HG02759 (cell line): Measurements from ENCODE around the gene EFCAB8.
"Not testable (repeated sequence)": the region's sequence is repeated elsewhere in the genome, so short reads cannot be mapped to it uniquely, and the experiment has no call there.

Source experiments
- ATAC-seq: cut with Tn5 transposase; IDR thresholded peaks from one replicate; pipeline ENCODE4 v1.9.1; 2021; ENCODE audit warnings: mild to moderate bottlenecking, moderate library complexity; ENCODE audit not compliant: unreplicated experiment

The EFCAB8 gene

DNA sequence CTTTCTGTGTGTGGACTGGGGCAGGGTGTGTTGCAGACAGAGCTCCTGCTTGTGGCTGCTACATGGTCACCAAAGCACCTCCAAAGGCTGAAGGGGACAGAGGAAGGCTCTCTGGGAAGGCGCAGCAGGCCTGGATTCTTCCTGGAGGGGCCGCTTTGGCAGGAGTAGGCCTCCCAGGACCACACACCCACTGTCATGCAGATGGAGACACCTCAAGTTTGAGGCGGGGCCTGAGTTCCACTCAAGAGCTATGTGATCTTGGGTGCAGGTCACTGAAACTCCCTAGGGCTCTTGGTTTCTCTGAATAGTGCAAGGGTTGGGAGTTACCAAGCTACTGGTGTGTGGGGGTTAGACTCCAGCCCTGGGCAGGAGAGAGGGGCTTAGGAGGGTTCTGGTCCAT lies 27.9 kb downstream of the EFCAB8 start:
- no peak for ATAC-seq

DNA sequence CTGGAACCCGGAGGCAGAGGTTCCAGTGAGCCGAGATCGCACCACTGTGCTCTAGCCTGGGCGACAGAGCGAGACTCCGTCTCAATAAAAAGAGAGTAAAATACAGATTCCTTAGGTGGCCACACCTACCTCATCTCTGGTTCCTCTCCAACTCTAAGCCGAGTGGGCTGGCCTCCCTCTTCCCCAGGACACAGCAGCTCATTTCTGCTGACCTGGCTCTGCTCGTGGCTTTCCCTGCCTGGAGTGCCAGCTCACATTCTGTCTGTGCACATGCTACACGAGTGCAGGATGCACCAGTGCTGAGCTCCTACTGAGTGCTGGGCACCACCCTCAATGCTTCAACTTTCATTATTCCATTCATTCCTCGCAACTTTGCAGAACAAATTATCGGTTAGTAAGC lies 28.8 kb downstream of the EFCAB8 start:
- ATAC-seq: no peak

- no peak for ATAC-seq
Observed at GRCh38 chr20:32888636-32889035, 29.9 kb downstream of the EFCAB8 start.

GRCh38 chr20:32889281-32889680 lies 30.6 kb downstream of the EFCAB8 start:
- no peak for ATAC-seq

DNA sequence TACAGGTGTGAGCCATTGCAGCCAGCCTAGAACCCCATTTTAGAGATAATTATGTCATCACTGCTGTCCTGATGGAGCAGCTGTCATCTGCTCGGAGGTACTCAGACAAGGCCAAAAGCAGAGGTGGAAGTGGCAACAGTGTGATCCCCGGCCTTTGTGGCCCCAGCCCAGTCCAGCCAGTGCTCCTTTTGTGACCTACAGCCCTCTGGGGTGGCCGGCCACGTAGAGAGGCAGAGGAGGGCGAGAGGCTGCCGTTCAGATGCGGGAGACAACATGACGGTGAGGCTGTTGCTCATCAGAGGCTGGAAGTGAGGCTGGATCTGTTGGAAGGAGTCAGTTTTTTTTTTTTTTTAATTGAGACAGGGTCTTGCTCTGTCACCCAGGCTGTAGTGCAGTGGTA lies 32.8 kb downstream of the EFCAB8 start:
- ATAC-seq: no peak

DNA sequence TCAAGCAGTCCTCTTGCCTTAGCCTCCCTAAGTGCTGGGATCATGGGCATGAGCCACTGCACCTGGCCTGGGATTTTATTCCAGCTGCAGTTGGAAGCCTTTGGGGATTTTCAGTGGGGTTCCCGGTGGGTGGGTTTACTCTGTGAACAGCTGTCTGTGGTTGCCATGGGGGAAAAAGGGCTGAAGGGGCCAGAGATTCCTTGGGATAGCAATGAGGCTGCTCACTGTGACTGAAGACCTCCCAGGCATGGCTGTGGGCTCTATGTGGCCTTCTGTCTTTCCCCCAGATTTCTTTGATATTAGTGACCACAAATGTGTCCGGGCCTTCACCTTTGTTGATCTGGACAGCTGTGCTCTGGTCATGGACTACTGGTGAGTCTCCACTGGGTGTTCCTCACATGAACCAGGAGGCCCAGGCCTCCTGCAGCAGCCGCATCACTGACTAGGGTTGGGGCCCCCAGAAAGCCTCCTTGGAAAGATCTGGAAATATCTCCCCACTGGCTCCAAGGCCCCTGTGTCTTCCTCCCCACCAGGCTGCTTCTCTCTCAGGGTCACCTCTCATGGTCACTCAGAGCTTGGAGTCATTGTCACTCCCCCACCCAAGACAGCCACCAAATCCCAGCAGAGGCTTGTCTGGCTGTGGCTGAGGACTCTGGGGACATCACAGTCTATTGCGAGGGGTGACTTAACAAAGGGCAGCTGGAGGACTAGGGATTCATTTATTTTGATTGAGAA lies 33.4 kb downstream of the EFCAB8 start:
- no peak for ATAC-seq

GRCh38 chr20:32893263-32894025 lies 34.7 kb downstream of the EFCAB8 start:
- ATAC-seq: no peak

DNA sequence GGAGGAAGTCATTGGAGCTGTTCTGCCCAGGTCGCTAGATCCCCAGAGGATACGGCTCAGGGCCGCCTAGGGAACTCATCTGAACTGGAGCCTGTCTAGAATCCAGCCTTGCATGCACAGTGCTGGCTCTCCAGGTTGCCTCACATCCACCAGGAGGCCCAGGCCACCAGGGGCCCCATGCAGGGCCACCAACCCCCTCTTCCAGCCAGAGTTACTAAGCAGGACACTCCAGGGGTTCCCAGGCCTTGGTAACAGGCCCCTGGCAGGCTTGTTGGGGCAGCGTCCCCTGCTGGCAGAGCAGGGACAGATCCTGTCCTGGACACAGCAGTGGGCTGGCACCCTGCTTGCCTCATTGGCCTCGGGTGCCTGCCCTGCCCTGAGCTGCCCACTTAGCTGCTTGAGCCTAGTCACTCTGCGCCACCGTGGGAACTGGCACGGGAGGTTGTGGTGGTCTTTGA lies 35.3 kb downstream of the EFCAB8 start:
- no peak for ATAC-seq

- no peak for ATAC-seq
Observed at GRCh38 chr20:32894711-32895355, 36.1 kb downstream of the EFCAB8 start.

GRCh38 chr20:32896521-32897280 lies 38.0 kb downstream of the EFCAB8 start:
- no peak for ATAC-seq

- ATAC-seq: no peak
Observed at GRCh38 chr20:32898729-32899128, 40.0 kb downstream of the EFCAB8 start.

GRCh38 chr20:32902456-32903420 lies 44.0 kb downstream of the EFCAB8 start:
- ATAC-seq: peak; percentile 53

GRCh38 chr20:32903666-32904175 lies 45.0 kb downstream of the EFCAB8 start:
- ATAC-seq: no peak

- ATAC-seq: not testable (repeated sequence)
Observed at GRCh38 chr20:32904678-32905077, 46.0 kb downstream of the EFCAB8 start.

GRCh38 chr20:32906200-32906599 lies 47.5 kb downstream of the EFCAB8 start:
- no peak for ATAC-seq

- no peak for ATAC-seq
Observed at GRCh38 chr20:32906871-32907495, 48.3 kb downstream of the EFCAB8 start.

DNA sequence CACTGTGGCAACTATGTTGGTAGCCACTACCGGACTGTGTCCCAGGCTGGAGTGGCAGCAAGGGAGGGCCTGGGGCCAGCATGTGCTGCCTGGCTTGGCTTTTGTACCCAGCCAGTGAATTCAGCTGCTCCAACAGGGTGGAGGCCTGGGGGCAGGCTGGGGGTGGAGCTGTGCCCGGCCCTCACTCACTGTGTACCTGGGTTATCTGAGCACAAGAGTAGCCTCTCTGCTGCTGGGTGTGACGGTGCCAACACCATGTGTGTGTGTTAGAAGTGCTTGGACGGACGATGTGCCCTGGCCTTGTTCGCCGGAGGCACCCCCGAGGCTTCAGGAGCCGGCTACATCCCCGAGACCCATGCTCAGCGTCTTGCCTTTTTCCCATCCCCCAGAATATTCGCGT lies 49.2 kb downstream of the EFCAB8 start:
- no peak for ATAC-seq

DNA sequence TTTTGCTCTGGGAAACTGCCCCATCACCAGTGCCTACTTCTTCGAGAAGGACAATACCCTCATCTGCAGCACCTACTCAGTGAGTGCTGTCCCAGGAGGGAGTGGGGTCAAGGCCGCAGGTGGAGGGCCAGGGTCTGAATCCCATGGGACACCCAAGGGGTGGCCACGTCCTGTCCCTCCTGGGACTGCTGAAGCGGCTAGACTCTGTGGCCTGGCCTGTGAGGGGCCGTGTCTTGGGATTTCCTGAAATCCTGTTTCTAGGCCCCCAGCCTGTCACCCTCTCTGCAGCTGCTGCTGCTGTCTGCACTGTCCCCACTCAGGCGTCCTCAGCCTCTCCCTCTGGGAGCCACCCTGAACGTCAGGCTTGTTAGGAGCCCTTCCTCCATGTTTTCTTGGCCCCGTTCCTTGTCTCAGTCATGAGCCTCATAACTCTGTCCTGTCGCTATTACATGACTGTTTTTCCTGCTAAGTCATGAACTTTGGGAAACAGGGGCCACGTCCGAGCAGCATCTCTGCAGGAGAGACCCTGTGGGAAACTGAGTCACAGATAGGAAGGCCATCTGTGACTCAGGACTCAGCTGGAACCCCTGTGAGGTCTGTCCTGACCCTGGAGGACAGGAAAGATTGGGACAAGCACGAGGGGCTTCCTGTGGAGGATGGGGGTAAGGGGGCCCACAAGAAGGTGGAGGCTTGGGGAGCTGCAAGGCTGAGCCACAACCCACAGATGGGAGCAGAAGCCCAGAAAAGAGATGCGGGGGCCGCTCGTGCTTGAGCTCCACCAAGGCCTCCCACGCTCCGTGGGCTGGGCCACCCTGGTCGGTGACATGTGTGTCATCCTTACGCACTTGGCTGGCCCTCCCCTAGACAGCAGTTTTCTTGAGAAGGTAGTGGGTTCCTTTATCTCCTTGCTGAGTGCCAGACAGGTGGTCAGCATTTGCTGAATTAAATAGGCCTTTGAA lies 49.9 kb downstream of the EFCAB8 start:
- no peak for ATAC-seq
